GM23248 (cell line): ENCODE measurements around the gene CHDH. TPM values are rescaled to one million over a fixed set of nuclear protein-coding genes. Genes with fewer than 3 reads are reported as not detected.

Source experiments
- DNase-seq: peaks from one replicate; pipeline ENCODE4 v3.0.0-alpha.2; 2015
- H2AFZ ChIP-seq: fragments of 200-600 bp; sonication (generic); 2 replicates; pipeline ENCODE4 v1.6.1; 2016; ENCODE audit warnings: antibody characterized with exemption
- H3F3A ChIP-seq: fragments of 200-600 bp; sonication (generic); 2 replicates; pipeline ENCODE4 v1.6.1; 2016; ENCODE audit warnings: mild to moderate bottlenecking, antibody characterized with exemption, mixed run types; ENCODE audit not compliant: insufficient read depth
- H3K27ac ChIP-seq: fragments of 200-600 bp; sonication (generic); 2 replicates; pipeline ENCODE4 v1.5.1; 2016; ENCODE audit warnings: mild to moderate bottlenecking
- H3K27me3 ChIP-seq: fragments of 200-600 bp; sonication (generic); replicated peaks from 2 replicates; pipeline ENCODE4 v1.6.1; 2016; ENCODE audit warnings: mild to moderate bottlenecking; ENCODE audit not compliant: insufficient read depth
- H3K36me3 ChIP-seq: fragments of 200-600 bp; sonication (generic); 2 replicates; pipeline ENCODE4 v1.6.1; 2016; ENCODE audit warnings: low read depth, mild to moderate bottlenecking
- H3K4me1 ChIP-seq: fragments of 200-600 bp; sonication (generic); 2 replicates; pipeline ENCODE4 v1.6.1; 2016; ENCODE audit warnings: mild to moderate bottlenecking; ENCODE audit not compliant: insufficient read depth
- H3K4me2 ChIP-seq: fragments of 200-600 bp; sonication (generic); one replicate; pipeline ENCODE4 v1.6.1; 2016; ENCODE audit warnings: mild to moderate bottlenecking; ENCODE audit not compliant: unreplicated experiment
- H3K4me3 ChIP-seq: fragments of 200-600 bp; sonication (generic); 2 replicates; pipeline ENCODE4 v1.5.1; 2016; ENCODE audit warnings: mild to moderate bottlenecking
- H3K79me2 ChIP-seq: fragments of 200-600 bp; sonication (generic); 2 replicates; pipeline ENCODE4 v1.6.1; 2016; ENCODE audit warnings: mild to moderate bottlenecking; ENCODE audit not compliant: insufficient read depth
- H3K9ac ChIP-seq: fragments of 200-600 bp; sonication (generic); 2 replicates; pipeline ENCODE4 v1.6.1; 2016; ENCODE audit warnings: mild to moderate bottlenecking
- H3K9me2 ChIP-seq: fragments of 200-600 bp; sonication (generic); 2 replicates; pipeline ENCODE4 v1.6.1; 2016; ENCODE audit warnings: mixed run types, mild to moderate bottlenecking, moderate library complexity; ENCODE audit not compliant: insufficient read depth
- H3K9me3 ChIP-seq: fragments of 200-600 bp; sonication (generic); one replicate; pipeline ENCODE4 v1.6.1; 2017; ENCODE audit warnings: low read depth
- H4K20me1 ChIP-seq: fragments of 200-600 bp; sonication (generic); 2 replicates; pipeline ENCODE4 v1.6.0; 2016; ENCODE audit not compliant: insufficient read depth
- EZH2 ChIP-seq: fragments of 200-600 bp; sonication (generic); IDR thresholded peaks from 2 replicates; pipeline ENCODE4 v1.6.1; 2018; ENCODE audit warnings: antibody characterized with exemption, mild to moderate bottlenecking; ENCODE audit not compliant: insufficient read depth, poor library complexity, severe bottlenecking
- EZH2phosphoT487 ChIP-seq: fragments of 200-600 bp; sonication (generic); IDR thresholded peaks from 2 replicates; pipeline ENCODE4 v1.6.1; 2018; ENCODE audit warnings: antibody characterized with exemption, moderate library complexity, mild to moderate bottlenecking, low read depth; ENCODE audit not compliant: insufficient read depth
- WGBS, 2 experiments: methylation state at CpG; one replicate each; pipeline ENCODE4 v1.1.6; 2015 to 2017; ENCODE audit warnings: low lambda C conversion rate in 2 of 2, low coverage in 1 of 2; ENCODE audit errors: missing lambda C conversion rate in 2 of 2; 5-methylcytosine and 5-hydroxymethylcytosine counted together
- in situ Hi-C: fragments of 300-500 bp; cut with MboI; formaldehyde crosslinking; loops from 2 replicates; pipeline ENCODE4 v1.15.0; 2020
- polyA plus RNA-seq: library from polyadenylated mRNA; unstranded; fragments of >200 nt; fragmentation: Nextera tagmentation; extraction: Ambion mirVana; gene quantifications from 2 replicates; pipeline ENCODE4 v1.2.1, GENCODE V29; 2016
- total RNA-seq: library from RNA; depleted of rRNA; stranded (reverse); fragments of >200 nt; shearing (Covaris generic); gene quantifications from 2 replicates; pipeline ENCODE4 v1.2.3, GENCODE V29; 2014

Gene CHDH
- total and polyA plus RNA-seq, 2 experiments from 2014 or later: 0.11 TPM; not detected in 1

DNA sequence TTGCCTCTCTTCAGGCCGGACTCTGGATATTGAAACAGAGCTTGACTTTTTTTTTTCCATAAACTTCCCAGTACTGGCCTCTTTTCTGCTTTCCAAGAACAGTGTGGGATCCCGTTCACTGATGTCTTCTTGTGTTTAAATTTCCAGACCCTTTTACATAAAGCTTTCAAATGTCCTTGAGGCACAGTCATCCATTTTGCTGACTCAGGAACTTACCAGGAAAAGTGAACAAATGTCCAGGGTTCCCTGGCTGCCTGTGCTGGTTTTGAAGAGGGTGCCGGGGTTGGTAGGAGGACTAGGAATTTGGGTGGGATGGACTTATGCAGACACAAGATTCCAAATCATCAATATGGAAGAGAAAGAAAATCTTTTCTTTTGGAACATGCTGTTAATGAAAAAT lies 68.1 kb downstream of the CHDH start:
- Histone ChIP-seq H3K4me3 (no peak overlapping the region), H3K9ac (no peak overlapping the region), H3K9me3 (no peaks in the 10 kb centered on the region), H3K36me3 (no peaks in the 10 kb centered on the region), H3K27me3 (no peaks in the 10 kb centered on the region), H2AFZ (no peak overlapping the region), H3K27ac (no peak overlapping the region), H3F3A (peaks cover 12% of the 10 kb centered on the region), H3K9me2 (no peaks in the 10 kb centered on the region), H3K4me1 (peaks cover 30% of the 10 kb centered on the region), H4K20me1 (no peaks in the 10 kb centered on the region), H3K4me2 (no peak overlapping the region), H3K79me2 (no peaks in the 10 kb centered on the region)
- TF ChIP-seq EZH2phosphoT487: no peak
- no peak for TF ChIP-seq EZH2
- DNase-seq: no peak
- WGBS, 2 experiments: 93 to 95% methylated on average over 3 of the region's 3 CpGs
- in situ Hi-C loops: no loop called here

DNA sequence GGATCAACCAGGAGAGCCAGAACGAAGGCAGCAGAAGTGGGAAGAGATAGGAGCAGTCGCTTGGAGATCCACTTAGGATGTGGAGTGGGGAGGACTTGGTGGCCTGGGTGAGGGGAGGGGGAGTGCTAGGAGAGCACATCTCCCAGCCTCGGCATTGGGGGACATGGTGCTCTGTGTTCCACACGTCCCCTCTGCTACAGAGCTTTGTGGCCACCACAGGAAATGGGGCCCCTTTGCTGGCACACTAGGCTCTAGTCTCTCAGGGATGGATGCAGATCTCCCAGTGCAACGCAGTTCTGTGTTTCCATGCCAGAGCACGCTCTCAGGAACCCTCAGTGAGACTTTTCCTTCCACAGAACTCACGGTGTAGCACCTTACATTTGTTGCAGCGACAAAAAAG lies 68.8 kb downstream of the CHDH start:
- no peaks in the 10 kb centered on the region for H3K36me3 ChIP-seq
- H3K9me3 ChIP-seq: no peaks in the 10 kb centered on the region
- in situ Hi-C loops: no loop called here

DNA sequence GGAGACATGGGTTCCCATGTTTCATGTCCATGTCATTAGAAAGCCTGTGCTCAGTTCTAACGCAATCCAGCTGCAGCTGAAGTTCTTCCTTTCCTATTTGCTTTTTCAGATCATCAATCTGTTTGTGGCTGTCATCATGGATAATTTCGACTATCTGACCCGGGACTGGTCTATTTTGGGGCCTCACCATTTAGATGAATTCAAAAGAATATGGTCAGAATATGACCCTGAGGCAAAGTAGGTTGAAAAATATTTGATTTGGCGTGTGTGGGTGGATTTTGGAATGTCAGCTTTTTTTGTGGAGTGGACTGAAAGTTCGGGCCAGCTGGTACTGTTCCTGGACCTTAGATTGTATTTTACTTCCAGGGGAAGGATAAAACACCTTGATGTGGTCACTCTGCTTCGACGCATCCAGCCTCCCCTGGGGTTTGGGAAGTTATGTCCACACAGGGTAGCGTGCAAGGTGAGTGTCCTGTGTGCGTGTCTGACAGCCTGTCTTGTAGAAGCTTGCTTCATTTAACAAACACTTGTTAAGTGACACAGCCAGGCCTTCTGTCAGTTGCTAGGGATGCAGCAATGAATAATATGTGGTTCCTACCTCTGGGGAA lies 69.6 kb downstream of the CHDH start:
- DNase-seq: peak; percentile 93
- H3K4me1 ChIP-seq: peaks cover 37% of the 10 kb centered on the region
- peak overlapping the region; percentile 57 for H3K9ac ChIP-seq
- no peak overlapping the region for H2AFZ ChIP-seq
- peak overlapping the region; percentile 43 for H3K4me2 ChIP-seq
- 3 to 4% methylated on average over 9 of the region's 9 CpGs for WGBS, 2 experiments
- TF ChIP-seq EZH2: no peak
- no peak for TF ChIP-seq EZH2phosphoT487
- H3K36me3 ChIP-seq: no peaks in the 10 kb centered on the region
- peaks cover 12% of the 10 kb centered on the region for H3F3A ChIP-seq
- no peaks in the 10 kb centered on the region for H4K20me1 ChIP-seq
- H3K9me2 ChIP-seq: no peaks in the 10 kb centered on the region
- peak overlapping the region; percentile 4; the same call in 1 of the 2 replicates for H3K4me3 ChIP-seq
- in situ Hi-C loops: no loop called here
- no peaks in the 10 kb centered on the region for H3K9me3 ChIP-seq
- H3K27me3 ChIP-seq: no peaks in the 10 kb centered on the region
- peak overlapping the region; percentile 86 for H3K27ac ChIP-seq
- H3K79me2 ChIP-seq: no peaks in the 10 kb centered on the region

More for the DNA sequence above, 68.8 kb downstream of the CHDH start:
- Histone ChIP-seq H3K9me2 (no peaks in the 10 kb centered on the region), H3K27me3 (no peaks in the 10 kb centered on the region), H3K4me2 (peak overlapping the region; percentile 24), H3K79me2 (no peaks in the 10 kb centered on the region), H3F3A (peaks cover 12% of the 10 kb centered on the region), H3K27ac (peak overlapping the region; percentile 86), H4K20me1 (no peaks in the 10 kb centered on the region), H3K9ac (0 out of 2 replicates have a peak overlapping the region, but pooled peaks have one; percentile 57), H3K4me1 (peaks cover 37% of the 10 kb centered on the region), H2AFZ (no peak overlapping the region), H3K4me3 (no peak overlapping the region)
- TF ChIP-seq EZH2: no peak
- TF ChIP-seq EZH2phosphoT487: no peak
- no peak for DNase-seq
- 93 to 98% methylated on average over 8 of the region's 8 CpGs for WGBS, 2 experiments

DNA sequence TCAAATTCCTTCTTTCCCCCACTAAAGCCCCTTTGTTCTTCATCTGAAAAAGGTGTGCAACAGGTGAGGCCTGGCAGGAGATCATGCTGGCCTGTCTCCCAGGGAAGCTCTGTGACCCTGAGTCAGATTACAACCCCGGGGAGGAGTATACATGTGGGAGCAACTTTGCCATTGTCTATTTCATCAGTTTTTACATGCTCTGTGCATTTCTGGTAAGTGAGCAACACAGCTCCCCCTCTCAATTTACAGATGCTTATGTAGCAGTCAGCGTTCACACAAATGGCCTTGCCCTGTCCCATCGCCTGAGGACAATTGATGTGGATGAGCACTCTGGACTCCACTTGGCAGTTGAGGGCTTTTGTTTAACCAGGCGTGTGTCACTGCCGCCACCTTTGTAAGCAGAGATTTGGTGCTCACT lies 70.4 kb downstream of the CHDH start:
- H3K4me2 ChIP-seq: peak overlapping the region; percentile 43
- TF ChIP-seq EZH2phosphoT487: no peak
- no peak for TF ChIP-seq EZH2
- H3K36me3 ChIP-seq: no peaks in the 10 kb centered on the region
- H3K4me3 ChIP-seq: peak overlapping the region; percentile 4; the same call in 1 of the 2 replicates
- H3K9me2 ChIP-seq: no peaks in the 10 kb centered on the region
- H3K27me3 ChIP-seq: no peaks in the 10 kb centered on the region
- H3K9me3 ChIP-seq: no peaks in the 10 kb centered on the region
- H3K9ac ChIP-seq: peak overlapping the region; percentile 57
- peak; percentile 69 for DNase-seq
- in situ Hi-C loops: no loop called here
- H4K20me1 ChIP-seq: no peaks in the 10 kb centered on the region
- peaks cover 12% of the 10 kb centered on the region for H3F3A ChIP-seq
- WGBS, 2 experiments: 54 to 61% methylated on average over 5 of the region's 5 CpGs
- H3K27ac ChIP-seq: peak overlapping the region; percentile 86
- no peaks in the 10 kb centered on the region for H3K79me2 ChIP-seq
- no peak overlapping the region for H2AFZ ChIP-seq
- peaks cover 37% of the 10 kb centered on the region for H3K4me1 ChIP-seq
